ENCODE measurements around the gene SLC7A11. TPM values are rescaled to one million over a fixed set of nuclear protein-coding genes. Genes with fewer than 3 reads are reported as not detected.

The SLC7A11 gene
- polyA plus RNA-seq, 1 donor from 2014 or later, result 0.46 TPM

GRCh38 chr4:138259824-138260223 lies 17.7 kb upstream of the SLC7A11 start:
- no peak overlapping the region for H3K9ac ChIP-seq (ENCODE audit: low read length)
- no peak overlapping the region for H3K4me3 ChIP-seq (ENCODE audit: low read length)
- no peak overlapping the region for H3K27ac ChIP-seq (ENCODE audit: low read length)
- H3K9me2 ChIP-seq (ENCODE audit: insufficient read depth, low read length), result no peaks in the 10 kb centered on the region
- no peaks in the 10 kb centered on the region for H3F3A ChIP-seq (ENCODE audit: insufficient read depth, low read length, poor library complexity, severe bottlenecking)
- no peaks in the 10 kb centered on the region for H4K20me1 ChIP-seq (ENCODE audit: insufficient read depth)
- no peaks in the 10 kb centered on the region for H3K9me3 ChIP-seq (ENCODE audit: low read length)
- no peaks in the 10 kb centered on the region for H3K36me3 ChIP-seq (ENCODE audit: insufficient read depth, low read length)
- no peaks in the 10 kb centered on the region for H3K27me3 ChIP-seq (ENCODE audit: insufficient read depth, low read depth, low read length)
- no peak overlapping the region for H2AFZ ChIP-seq (ENCODE audit: low read depth, low read length)
- TF ChIP-seq TAF1 (IDR thresholded peaks at IDR 0.05; ENCODE audit: low read depth) (no peak), SMC3 (conservative IDR thresholded peaks at IDR 0.05; ENCODE audit: poor library complexity) (no peak), MXI1 (conservative IDR thresholded peaks at IDR 0.05; ENCODE audit: poor library complexity, severe bottlenecking) (no peak), CTCF (IDR thresholded peaks at IDR 0.05; ENCODE audit: poor library complexity, severe bottlenecking) (no peak), EZH2 (IDR thresholded peaks at IDR 0.05; ENCODE audit: borderline replicate concordance, insufficient read depth, low read length, poor library complexity, severe bottlenecking) (no peak), EP300 (conservative IDR thresholded peaks at IDR 0.05; ENCODE audit: poor library complexity, severe bottlenecking) (no peak), RAD21 (conservative IDR thresholded peaks at IDR 0.05) (no peak), POLR2AphosphoS5 (IDR thresholded peaks at IDR 0.05) (no peak), REST (IDR thresholded peaks at IDR 0.05; ENCODE audit: borderline replicate concordance) (no peak)
- H3K79me2 ChIP-seq (replicated peaks; ENCODE audit: insufficient read depth, low read length), result no peaks in the 10 kb centered on the region
- H3K4me2 ChIP-seq (ENCODE audit: low read length), result no peak overlapping the region

- H3K27ac ChIP-seq (ENCODE audit: low read length), result no peak overlapping the region
- no peak overlapping the region for H2AFZ ChIP-seq (ENCODE audit: low read depth, low read length)
- H3F3A ChIP-seq (ENCODE audit: insufficient read depth, low read length, poor library complexity, severe bottlenecking), result no peaks in the 10 kb centered on the region
- H3K36me3 ChIP-seq (ENCODE audit: insufficient read depth, low read length), result no peaks in the 10 kb centered on the region
- H3K4me3 ChIP-seq (ENCODE audit: low read length), result no peak overlapping the region
- no peaks in the 10 kb centered on the region for H4K20me1 ChIP-seq (ENCODE audit: insufficient read depth)
- H3K9ac ChIP-seq (ENCODE audit: low read length), result no peak overlapping the region
- H3K27me3 ChIP-seq (ENCODE audit: insufficient read depth, low read depth, low read length), result no peaks in the 10 kb centered on the region
- no peaks in the 10 kb centered on the region for H3K79me2 ChIP-seq (replicated peaks; ENCODE audit: insufficient read depth, low read length)
- H3K9me2 ChIP-seq (ENCODE audit: insufficient read depth, low read length), result no peaks in the 10 kb centered on the region
- H3K9me3 ChIP-seq (ENCODE audit: low read length), result no peaks in the 10 kb centered on the region
- TF ChIP-seq POLR2AphosphoS5 (IDR thresholded peaks at IDR 0.05) (no peak), RAD21 (conservative IDR thresholded peaks at IDR 0.05) (no peak), EP300 (conservative IDR thresholded peaks at IDR 0.05; ENCODE audit: poor library complexity, severe bottlenecking) (no peak), EZH2 (IDR thresholded peaks at IDR 0.05; ENCODE audit: borderline replicate concordance, insufficient read depth, low read length, poor library complexity, severe bottlenecking) (no peak), REST (IDR thresholded peaks at IDR 0.05; ENCODE audit: borderline replicate concordance) (no peak), TAF1 (IDR thresholded peaks at IDR 0.05; ENCODE audit: low read depth) (no peak), MXI1 (conservative IDR thresholded peaks at IDR 0.05; ENCODE audit: poor library complexity, severe bottlenecking) (no peak)
- H3K4me2 ChIP-seq (ENCODE audit: low read length), result no peak overlapping the region
These were observed 17.1 kb upstream of the SLC7A11 start for GRCh38 chr4:138259271-138259670.
